Mucosa of stomach (tissue), 1 donor: Measurements from ENCODE around the gene RSRC1.
A peak's percentile ranks its signal among the peaks of the same experiment; 100 is the strongest.

Experiments used
- H3K27me3 ChIP-seq: one replicate; pipeline ENCODE4 v1.7.0; 2013; ENCODE audit warnings: mild to moderate bottlenecking, low read length; ENCODE audit not compliant: control insufficient read depth, insufficient read depth
- H3K36me3 ChIP-seq: one replicate; pipeline ENCODE4 v1.7.0; 2013; ENCODE audit warnings: low read length; ENCODE audit not compliant: control insufficient read depth, insufficient read depth
- H3K4me1 ChIP-seq: one replicate; pipeline ENCODE4 v1.7.0; 2013; ENCODE audit warnings: mild to moderate bottlenecking, low read length; ENCODE audit not compliant: control insufficient read depth, insufficient read depth
- H3K4me3 ChIP-seq: one replicate; pipeline ENCODE4 v1.7.0; 2013; ENCODE audit warnings: low read length
- H3K9ac ChIP-seq: one replicate; pipeline ENCODE4 v1.7.0; 2013; ENCODE audit warnings: mild to moderate bottlenecking, low read length, moderate library complexity
- H3K9me3 ChIP-seq: one replicate; pipeline ENCODE4 v1.7.0; 2013; ENCODE audit warnings: mild to moderate bottlenecking, low read length, moderate library complexity; ENCODE audit not compliant: control insufficient read depth
- donor health status: Pancreatic carcinoma.

Gene RSRC1

DNA sequence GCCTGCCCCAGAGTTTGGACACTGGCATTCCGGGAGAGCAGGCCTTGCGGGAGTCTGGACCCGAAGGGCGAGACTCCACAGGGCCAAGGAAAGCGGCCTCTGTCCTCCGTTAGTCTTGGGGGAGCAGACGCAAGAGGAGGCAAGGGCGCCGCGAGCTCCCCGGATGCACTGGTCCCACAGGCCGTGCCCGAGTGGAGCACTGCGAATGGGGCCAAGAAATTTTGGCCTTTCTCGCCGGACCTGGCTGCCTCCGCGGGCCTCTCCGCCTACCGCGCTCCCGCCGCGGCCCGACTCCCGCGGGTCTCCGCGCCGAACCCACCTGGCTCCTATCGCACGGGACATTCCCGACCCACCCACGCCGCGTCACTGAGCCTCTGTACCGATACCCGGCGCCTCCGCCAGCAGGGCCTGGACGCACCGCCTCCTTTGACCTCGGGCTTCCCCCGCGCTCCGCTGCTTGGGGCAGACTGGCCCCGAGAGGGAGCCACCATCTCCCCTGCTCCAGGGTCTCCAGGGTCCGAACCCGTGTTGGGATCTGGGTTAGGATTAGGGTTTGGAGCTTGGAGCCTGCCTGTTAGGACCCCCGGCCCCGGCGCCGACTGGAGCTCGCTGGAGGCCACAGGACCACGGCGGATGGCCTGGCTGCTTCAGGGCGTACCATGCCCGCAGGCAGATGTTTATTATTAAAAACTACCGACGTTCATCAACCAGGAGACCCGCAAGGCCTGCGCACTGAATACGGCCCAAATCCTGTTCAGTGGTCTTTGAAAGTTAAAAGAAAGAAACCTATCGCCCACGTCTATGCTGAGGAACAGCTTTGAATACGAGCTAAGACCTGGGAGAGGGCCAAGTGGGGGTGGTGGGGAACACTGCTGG lies 15.4 kb upstream of the RSRC1 start:
- Histone ChIP-seq H3K4me3 (no peak overlapping the region), H3K4me1 (peaks cover 5% of the 10 kb centered on the region), H3K27me3 (peaks cover 72% of the 10 kb centered on the region), H3K9me3 (no peaks in the 10 kb centered on the region), H3K36me3 (no peaks in the 10 kb centered on the region), H3K9ac (no peak overlapping the region)

- Histone ChIP-seq H3K4me1 (peaks cover 5% of the 10 kb centered on the region), H3K36me3 (no peaks in the 10 kb centered on the region), H3K9me3 (no peaks in the 10 kb centered on the region), H3K4me3 (no peak overlapping the region), H3K27me3 (peaks cover 80% of the 10 kb centered on the region), H3K9ac (no peak overlapping the region)
These were observed 14.6 kb upstream of the RSRC1 start for GRCh38 chr3:158095111-158095813.

- Histone ChIP-seq H3K9ac (no peak overlapping the region), H3K9me3 (no peaks in the 10 kb centered on the region), H3K36me3 (no peaks in the 10 kb centered on the region), H3K4me3 (no peak overlapping the region), H3K27me3 (peaks cover 88% of the 10 kb centered on the region), H3K4me1 (peaks cover 5% of the 10 kb centered on the region)
These were observed 13.8 kb upstream of the RSRC1 start for GRCh38 chr3:158095814-158096704.

DNA sequence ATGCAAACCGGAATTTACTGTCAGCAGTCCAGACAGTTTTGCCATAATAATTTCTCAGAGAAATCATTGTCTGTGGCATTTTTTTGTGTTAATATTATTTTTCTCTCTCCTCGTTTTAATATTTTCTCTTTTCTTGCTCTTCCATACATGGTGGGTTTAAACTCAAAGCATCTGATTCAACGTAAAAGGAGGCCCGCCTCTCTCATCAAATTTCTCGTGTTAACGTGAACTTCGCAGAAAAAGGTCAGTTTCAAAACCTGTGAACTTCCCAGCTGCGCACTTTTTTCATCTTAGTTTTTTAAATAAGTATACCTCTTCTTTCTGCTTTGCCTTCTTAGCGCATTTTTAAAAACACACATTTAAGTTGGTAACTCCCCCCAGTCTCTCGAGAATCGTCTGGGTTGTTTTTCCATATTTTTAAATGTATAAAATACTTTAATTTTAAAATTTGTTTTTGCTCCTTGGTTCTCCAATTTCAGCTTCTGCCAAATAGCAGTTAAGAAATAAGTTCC lies 12.8 kb upstream of the RSRC1 start:
- Histone ChIP-seq H3K4me1 (peaks cover 5% of the 10 kb centered on the region), H3K36me3 (no peaks in the 10 kb centered on the region), H3K27me3 (peaks cover 94% of the 10 kb centered on the region), H3K9me3 (no peaks in the 10 kb centered on the region), H3K4me3 (no peak overlapping the region), H3K9ac (no peak overlapping the region)

- H3K9me3 ChIP-seq: no peaks in the 10 kb centered on the region
- H3K9ac ChIP-seq: no peak overlapping the region
- H3K4me3 ChIP-seq: peak overlapping the region; percentile 37
- H3K27me3 ChIP-seq: peaks cover 94% of the 10 kb centered on the region
- H3K36me3 ChIP-seq: no peaks in the 10 kb centered on the region
- H3K4me1 ChIP-seq: peaks cover 7% of the 10 kb centered on the region
These were observed 12.1 kb upstream of the RSRC1 start for GRCh38 chr3:158097593-158098308.

GRCh38 chr3:158098309-158098639 lies 11.6 kb upstream of the RSRC1 start:
- H3K4me3 ChIP-seq: peak overlapping the region; percentile 37
- H3K36me3 ChIP-seq: no peaks in the 10 kb centered on the region
- H3K9ac ChIP-seq: no peak overlapping the region
- peaks cover 97% of the 10 kb centered on the region for H3K27me3 ChIP-seq
- no peaks in the 10 kb centered on the region for H3K9me3 ChIP-seq
- peaks cover 12% of the 10 kb centered on the region for H3K4me1 ChIP-seq

GRCh38 chr3:158098834-158099424 lies 11.0 kb upstream of the RSRC1 start:
- Histone ChIP-seq H3K9ac (no peak overlapping the region), H3K27me3 (peaks cover 98% of the 10 kb centered on the region), H3K9me3 (no peaks in the 10 kb centered on the region), H3K36me3 (no peaks in the 10 kb centered on the region), H3K4me3 (no peak overlapping the region), H3K4me1 (peaks cover 19% of the 10 kb centered on the region)

DNA sequence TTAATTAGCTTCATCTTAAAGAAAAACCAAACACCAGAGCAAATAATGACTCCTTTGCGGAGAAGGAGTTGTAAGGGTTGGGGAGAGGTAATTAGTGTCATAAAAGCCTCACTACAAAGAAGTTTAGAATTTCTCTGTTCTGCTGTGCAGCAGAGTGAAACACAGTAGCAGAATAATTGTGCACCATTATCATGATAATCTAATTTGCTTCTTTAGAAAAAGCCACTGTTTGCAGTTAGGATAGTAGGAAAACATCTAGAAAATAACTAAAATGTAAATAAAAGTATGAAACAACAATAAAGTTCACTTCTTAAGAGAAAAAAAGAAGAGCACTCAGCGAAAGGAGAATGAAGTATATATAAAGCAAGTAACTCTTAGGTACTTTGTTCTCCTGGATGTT lies 9.2 kb upstream of the RSRC1 start:
- peaks cover 96% of the 10 kb centered on the region for H3K27me3 ChIP-seq
- no peak overlapping the region for H3K9ac ChIP-seq
- H3K9me3 ChIP-seq: no peaks in the 10 kb centered on the region
- H3K4me3 ChIP-seq: no peak overlapping the region
- H3K36me3 ChIP-seq: no peaks in the 10 kb centered on the region
- peaks cover 28% of the 10 kb centered on the region for H3K4me1 ChIP-seq

DNA sequence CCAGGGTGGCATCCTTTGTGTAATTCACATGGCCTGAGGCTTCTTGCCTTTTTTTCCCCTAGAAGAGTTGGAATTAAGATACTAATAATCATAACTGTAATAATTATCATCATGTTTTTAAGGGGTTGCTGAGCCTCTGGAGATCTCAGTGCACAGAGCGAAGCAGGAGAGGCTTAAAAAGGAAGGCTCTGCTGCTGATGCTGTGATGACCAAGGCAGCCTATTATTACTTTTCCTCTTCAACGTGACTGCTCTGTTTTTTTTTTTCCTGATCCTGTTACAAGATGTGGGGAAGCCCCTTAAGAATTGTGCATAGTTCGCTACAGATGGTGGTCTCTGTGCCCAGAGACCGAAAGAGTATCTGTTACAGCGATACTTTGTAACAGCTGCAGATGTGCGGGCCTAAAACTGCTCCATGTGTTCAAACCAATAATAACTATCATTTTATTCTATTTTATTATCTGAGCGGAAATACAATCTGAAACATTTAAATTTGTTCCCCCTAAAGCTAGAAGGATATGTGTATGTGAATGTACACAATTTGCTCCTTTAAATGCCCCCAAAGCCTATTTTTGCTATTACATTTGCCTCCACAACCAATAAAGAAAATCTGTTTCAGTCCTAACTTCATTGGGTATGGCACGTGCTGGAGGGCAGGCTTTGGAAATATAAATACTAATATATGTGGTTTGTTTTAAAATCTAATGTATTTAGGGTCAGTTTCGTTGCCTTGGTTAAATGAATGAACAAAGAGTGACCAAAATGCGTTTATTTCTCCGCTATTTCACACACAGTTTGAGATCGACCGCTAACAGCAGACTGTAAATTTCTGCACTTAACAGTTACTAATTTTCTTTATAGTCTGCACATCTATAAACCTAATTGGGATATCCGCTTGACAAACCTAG lies 8.3 kb upstream of the RSRC1 start:
- Histone ChIP-seq H3K4me1 (peaks cover 36% of the 10 kb centered on the region), H3K27me3 (peaks cover 96% of the 10 kb centered on the region)

DNA sequence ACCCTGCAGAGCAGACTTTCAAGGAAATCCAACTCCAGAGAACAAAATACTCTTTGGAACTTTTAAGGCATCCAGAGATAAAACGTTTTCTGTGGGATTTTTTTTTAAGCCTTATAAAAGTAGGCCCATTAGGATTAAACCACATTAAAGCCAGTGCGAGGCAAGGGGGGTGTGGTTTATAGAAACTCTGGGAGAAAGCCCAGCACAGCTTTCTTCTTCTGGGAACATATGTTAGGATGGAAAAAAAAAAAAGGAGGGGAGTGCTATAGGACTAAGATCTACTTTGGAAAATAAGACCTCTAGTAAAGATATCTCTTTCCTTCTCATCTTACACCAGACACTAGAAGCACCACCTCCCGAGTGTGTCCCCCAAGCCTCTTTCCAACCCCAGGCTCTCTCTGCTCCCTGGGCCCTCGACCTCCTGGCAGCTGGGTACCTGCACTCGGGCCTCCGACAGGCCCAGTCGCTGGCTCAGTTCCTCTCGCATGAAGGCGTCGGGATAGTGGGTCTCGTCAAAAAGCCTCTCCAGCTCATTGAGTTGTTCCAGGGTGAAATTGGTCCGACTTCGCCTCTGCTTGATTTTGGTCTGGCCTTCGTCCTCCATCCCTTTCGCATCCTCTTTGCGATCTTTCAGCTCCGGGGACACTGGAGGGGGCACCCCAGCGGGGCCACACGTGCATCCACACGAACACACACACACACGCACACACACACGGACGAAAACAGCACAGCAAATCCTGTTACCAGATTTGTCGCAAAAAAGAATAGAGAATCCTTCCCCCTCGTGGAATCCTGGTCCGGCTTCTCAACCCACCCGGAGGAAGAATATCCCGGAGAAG lies 7.4 kb upstream of the RSRC1 start:
- H3K9me3 ChIP-seq: no peaks in the 10 kb centered on the region
- H3K9ac ChIP-seq: no peak overlapping the region
- no peak overlapping the region for H3K4me3 ChIP-seq
- H3K36me3 ChIP-seq: no peaks in the 10 kb centered on the region
- peaks cover 42% of the 10 kb centered on the region for H3K4me1 ChIP-seq
- H3K27me3 ChIP-seq: peaks cover 98% of the 10 kb centered on the region

More for the DNA sequence above, 8.3 kb upstream of the RSRC1 start:
- Histone ChIP-seq H3K9ac (no peak overlapping the region), H3K9me3 (no peaks in the 10 kb centered on the region), H3K4me3 (no peak overlapping the region), H3K36me3 (no peaks in the 10 kb centered on the region)
